HuH-7.5 (cell line): ENCODE results near the gene SPDYE6.
"Not testable (repeated sequence)": the region's sequence is repeated elsewhere in the genome, so short reads cannot be mapped to it uniquely, and the experiment has no call there.

ENCODE experiments used
- DNase-seq: peaks from one replicate; pipeline ENCODE4 v3.0.0; 2011; ENCODE audit warnings: low spot score

SPDYE6 gene

GRCh38 chr7:102363549-102364393 is 7.5 kb upstream of the SPDYE6 start:
- peak; percentile 68 for DNase-seq

GRCh38 chr7:102346983-102347382 is 9.3 kb downstream of the SPDYE6 start:
- DNase-seq, result not testable (repeated sequence)

GRCh38 chr7:102340599-102341368 is 15.5 kb downstream of the SPDYE6 start:
- DNase-seq, result not testable (repeated sequence)

GRCh38 chr7:102337420-102337819 is 18.8 kb downstream of the SPDYE6 start:
- DNase-seq, result not testable (repeated sequence)

- DNase-seq, result not testable (repeated sequence)
Observed at GRCh38 chr7:102337002-102337401, 19.2 kb downstream of the SPDYE6 start.

GRCh38 chr7:102335574-102335973 is 20.7 kb downstream of the SPDYE6 start:
- not testable (repeated sequence) for DNase-seq

- DNase-seq, result not testable (repeated sequence)
Observed at GRCh38 chr7:102330666-102331460, 25.4 kb downstream of the SPDYE6 start.

GRCh38 chr7:102329366-102329765 is 26.9 kb downstream of the SPDYE6 start:
- not testable (repeated sequence) for DNase-seq

GRCh38 chr7:102328863-102329262 is 27.4 kb downstream of the SPDYE6 start:
- DNase-seq, result not testable (repeated sequence)

- DNase-seq, result not testable (repeated sequence)
Observed at GRCh38 chr7:102327183-102327582, 29.1 kb downstream of the SPDYE6 start.

GRCh38 chr7:102326157-102326889 is 29.9 kb downstream of the SPDYE6 start:
- no peak for DNase-seq

GRCh38 chr7:102325106-102325505 is 31.1 kb downstream of the SPDYE6 start:
- DNase-seq, result not testable (repeated sequence)

GRCh38 chr7:102323914-102324195 is 32.4 kb downstream of the SPDYE6 start:
- DNase-seq, result no peak

- DNase-seq, result no peak
Observed at GRCh38 chr7:102322202-102322715, 34.0 kb downstream of the SPDYE6 start.

- no peak for DNase-seq
Observed at GRCh38 chr7:102321351-102322201, 34.7 kb downstream of the SPDYE6 start.

GRCh38 chr7:102320601-102321350 is 35.5 kb downstream of the SPDYE6 start:
- DNase-seq, result no peak

GRCh38 chr7:102320181-102320580 is 36.1 kb downstream of the SPDYE6 start:
- no peak for DNase-seq

- no peak for DNase-seq
Observed at GRCh38 chr7:102319671-102320070, 36.6 kb downstream of the SPDYE6 start.

GRCh38 chr7:102318482-102318971 is 37.7 kb downstream of the SPDYE6 start:
- DNase-seq, result no peak
